SKM-1 treated with dmso at 0.1 percent for 144 hours (cell line): ENCODE results near the gene FAM228B.
"Not testable (repeated sequence)": the region's sequence is repeated elsewhere in the genome, so short reads cannot be mapped to it uniquely, and the experiment has no call there.

ENCODE experiments used
- DNase-seq: peaks from one replicate; lab custom pipeline; 2025; ENCODE audit not compliant: unreplicated experiment; lab: John Stamatoyannopoulos, UW

Gene FAM228B

DNA sequence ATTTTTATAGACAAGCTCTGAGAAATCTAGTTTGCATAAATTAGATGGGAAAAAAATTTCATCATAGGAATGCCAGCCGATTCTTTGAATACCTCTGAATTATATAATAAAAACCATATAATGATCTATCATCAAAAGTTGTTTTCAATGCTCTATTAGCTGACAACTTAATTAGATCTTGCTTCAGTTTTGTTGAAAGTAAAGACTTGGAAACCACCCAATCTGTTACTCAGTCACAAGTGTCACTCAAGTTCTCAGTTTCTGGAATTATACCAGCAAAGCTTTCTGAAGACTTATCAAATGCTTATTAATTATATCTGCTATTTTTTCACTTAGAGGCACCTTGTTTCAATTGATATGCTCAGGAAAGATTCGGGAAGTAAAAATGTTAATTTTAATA is 21.3 kb upstream of the FAM228B start:
- no peak for DNase-seq

DNA sequence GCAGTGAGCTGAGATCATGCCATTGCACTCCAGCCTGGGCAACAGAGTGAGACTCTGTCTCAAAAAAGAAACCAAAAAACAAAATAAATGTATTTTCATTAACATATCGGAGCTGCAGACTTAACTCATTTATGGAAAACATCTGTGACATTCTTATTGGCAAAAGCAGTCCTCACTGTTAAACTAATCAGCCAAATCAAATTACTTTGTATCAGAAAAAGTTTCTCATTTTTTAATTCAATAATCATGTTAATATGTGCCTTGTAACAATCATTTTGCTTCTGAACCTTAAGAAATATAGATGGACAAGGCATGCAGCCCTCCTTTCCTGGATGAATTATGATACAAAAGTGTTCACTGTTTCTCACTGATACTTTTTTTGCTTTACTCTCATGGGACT is 20.6 kb upstream of the FAM228B start:
- no peak for DNase-seq

DNA sequence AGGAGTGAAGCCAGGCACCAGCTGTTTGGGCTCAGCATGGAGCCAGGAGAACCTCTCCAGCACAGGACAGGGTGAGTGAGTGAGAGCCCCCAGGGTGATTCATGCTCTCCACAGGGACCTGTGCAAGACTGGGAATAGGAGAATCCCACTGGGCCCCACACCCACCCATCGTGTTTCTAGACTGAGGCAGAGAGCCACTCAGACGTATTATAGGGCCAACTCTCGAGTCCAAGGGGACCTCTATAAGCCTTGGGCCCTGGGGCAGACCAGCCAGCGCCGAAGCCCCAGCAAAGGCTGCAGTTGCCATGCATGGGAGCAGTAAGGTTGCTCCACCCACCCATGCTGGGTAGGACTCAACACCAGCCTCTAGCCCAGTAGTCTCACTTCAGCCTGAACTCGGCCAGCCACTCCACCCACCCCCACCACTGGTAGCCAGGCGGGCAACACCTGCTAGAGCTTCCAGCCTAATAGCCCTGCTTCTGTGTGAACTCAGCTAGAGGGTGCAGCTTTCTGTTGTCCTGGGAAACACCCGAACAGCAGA is 19.1 kb upstream of the FAM228B start:
- no peak for DNase-seq

DNA sequence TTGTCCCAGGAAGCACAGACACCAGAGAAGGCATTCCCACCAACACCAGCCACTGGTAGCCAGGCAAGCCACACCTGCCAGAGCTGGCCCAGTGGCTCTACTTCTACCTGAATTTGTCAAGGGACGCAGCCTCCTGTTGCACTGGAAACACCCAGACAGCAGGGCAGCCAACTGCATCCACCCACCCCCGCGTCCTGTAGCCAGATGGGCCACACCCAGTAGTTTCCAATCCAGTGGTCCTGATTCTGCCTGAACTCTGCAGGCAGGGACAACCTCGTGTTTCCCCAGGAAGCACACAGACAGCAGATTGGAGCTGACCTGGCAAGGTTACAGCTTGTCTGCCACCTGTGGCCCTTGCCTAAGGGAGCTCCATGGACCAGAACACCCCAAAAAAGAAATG is 18.4 kb upstream of the FAM228B start:
- DNase-seq = no peak

DNA sequence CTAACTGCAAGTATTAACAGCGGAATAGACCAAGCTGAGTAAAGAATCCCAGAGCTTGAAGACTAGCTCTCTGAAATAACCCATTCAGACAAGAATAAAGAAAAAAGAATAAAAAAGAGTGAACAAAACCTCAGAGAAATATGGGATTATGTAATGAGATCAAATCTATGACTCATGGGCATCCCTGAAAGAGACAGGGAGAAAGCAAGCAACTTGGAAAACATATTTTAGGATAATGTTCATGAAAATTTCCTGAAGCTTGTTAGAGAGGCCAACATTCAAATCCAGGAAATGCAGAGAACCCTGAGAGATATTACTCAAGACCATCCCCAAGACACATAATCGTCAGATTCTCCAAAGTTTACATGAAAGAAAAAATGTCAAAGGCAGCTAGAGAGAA is 17.5 kb upstream of the FAM228B start:
- DNase-seq = no peak

DNA sequence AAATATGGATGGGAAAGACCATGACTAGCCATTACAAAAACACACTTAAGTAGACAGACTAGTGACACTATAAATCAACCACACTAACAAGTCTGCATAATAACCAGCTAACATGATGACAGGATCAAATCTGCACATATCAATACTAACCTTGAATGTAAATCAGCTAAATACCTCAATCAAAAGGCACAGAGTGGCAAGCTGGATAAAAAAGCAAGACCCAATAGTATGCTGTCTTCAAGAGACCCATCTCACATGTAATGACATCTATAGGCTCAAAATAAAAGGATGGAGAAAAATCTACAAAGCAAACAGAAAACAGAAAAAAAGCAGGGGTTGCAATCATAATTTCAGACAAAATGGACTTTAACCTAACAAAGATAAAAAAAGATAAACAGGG is 16.5 kb upstream of the FAM228B start:
- DNase-seq = no peak

DNA sequence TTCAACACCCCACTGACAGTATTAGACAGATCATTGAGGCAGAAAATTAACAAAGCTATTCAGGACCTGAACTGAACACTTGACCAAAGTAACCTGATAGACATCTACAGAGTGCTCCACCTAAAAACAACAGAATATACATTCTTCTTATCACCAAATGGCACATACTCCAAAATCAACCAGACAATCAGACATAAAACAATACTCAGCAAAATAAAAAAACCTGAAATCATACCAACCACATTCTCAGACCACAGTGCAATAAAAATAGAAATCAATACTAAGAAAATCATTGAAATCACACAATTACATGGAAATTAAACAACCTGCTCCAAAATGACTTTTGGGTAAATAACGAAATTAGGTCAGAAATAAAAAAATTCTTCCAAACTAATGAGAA is 15.9 kb upstream of the FAM228B start:
- DNase-seq = no peak

DNA sequence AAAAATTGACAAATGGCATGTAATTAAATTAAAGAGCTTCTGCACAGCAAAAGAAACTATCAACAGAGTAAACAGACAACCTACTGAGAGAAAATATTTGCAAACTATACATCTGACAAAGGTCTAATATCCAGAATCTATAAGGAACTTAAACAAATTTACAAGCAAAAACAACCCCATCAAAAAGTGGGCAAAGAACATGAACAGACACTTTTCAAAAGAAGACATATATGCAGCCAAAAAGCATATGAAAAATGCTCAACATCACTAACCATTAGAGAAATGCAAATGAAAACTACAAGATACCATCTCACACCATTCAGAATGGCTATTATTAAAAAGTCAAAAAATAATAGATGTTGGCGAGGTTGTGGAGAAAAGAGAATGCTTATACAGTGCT is 13.8 kb upstream of the FAM228B start:
- not testable (repeated sequence) for DNase-seq

DNA sequence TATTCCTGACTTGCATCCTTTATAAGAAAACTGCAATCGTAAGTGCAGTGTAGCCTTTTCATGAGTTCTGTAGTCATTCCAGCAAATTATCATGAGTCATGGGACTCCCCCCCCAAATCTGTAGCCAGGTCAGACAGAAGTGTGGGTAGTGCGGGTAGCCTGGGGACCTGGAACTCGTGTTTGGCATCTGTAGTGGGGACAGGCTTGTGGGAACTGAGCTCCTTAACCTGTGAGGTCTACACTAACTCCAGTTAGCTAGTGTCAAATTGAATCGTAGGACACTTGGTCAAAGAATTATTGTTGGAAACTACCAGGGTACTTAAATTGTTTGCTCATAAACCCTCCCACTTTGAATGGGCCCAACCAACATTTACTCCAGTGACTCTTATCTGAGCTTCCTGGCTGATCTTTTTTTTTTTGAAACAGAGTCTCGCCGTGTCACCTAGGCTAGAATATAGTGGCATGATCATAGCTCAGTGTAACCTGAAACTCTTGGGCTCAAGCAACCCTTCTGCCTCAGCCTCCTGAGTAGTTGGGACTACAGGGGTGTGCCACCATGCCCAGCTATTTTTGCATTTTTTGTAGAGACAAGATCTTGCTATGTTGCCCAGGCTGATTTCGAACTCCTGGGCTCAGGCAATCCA is 12.5 kb upstream of the FAM228B start:
- no peak for DNase-seq

DNA sequence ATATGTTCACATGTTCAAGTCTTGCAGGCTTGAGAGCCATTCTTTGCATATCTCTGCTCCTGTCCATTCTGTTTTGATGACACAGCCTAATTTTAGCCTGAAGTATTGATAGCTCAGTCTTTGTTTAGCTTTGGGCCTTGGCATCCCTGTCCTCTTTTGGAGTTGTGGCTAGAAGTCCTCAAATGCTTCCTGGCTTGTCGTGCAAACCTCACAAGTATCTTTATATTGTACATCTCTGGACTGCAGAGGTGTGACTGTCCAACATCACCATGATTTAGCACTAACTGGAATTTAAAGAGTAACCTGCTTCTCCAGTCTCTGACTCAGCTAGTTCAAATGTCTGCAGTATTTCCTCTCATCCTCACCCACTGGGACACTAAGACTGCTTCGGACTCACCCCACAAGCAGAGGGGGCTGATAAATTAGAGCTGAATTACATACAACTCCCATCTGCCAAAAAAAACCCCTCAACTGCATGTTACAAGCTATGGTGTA is 11.8 kb upstream of the FAM228B start:
- no peak for DNase-seq

DNA sequence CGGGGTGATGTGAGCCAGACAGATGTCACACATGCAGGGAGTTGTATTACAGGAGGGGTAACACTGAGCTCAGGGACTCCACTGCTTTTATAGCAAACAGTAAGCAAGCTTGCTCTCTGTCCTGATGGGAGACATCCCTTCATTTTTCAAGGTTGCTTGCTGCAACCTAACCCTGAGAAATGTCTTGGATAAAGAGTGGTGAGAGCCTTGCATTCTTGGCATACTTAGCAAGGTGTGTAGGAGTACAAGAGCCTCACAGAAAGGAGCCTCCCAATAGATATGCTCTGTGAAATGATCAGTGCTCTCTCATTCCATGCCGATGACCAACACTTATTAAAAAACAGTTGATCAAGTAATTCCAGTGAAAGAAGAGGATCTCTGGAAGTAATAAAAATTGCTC is 8.2 kb upstream of the FAM228B start:
- no peak for DNase-seq

DNA sequence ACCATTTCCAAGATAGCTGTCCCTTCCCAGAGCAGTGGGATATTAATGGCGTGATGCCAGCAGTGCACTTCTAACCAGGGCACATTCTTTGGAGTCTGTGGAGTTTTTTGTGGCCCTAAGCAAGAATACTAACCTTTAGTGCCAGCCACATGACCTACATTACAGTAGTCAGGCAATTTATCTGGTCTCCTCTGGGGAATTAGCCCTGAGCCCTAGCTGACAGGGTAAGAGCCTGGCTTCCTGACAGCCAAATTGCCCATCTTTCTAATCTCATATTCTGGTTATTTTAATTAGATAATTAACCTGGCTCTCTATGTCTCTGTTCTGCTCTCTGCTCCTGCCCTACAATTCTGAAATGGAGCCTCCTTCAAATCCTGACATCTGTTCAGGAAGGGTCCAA is 5.4 kb upstream of the FAM228B start:
- no peak for DNase-seq

DNA sequence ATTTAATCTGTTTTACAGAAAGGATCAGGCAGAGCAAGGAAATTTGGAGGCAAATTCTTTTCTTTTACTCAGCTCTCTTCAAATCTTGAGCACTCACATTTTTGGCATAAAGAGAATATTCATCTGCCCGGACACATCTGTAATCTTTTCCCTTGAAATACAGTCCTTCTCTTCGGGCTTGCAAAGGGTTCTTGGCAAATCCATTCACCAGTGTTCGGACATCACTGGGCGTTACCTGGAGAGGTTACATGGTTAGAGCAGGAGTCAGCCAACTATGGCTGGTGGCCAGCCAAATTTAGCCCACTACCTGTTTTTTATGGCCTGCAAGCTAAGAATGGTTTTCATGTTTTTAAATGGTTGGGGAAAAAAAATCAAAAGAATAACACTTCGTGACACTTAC is 2.2 kb upstream of the FAM228B start:
- DNase-seq = no peak

DNA sequence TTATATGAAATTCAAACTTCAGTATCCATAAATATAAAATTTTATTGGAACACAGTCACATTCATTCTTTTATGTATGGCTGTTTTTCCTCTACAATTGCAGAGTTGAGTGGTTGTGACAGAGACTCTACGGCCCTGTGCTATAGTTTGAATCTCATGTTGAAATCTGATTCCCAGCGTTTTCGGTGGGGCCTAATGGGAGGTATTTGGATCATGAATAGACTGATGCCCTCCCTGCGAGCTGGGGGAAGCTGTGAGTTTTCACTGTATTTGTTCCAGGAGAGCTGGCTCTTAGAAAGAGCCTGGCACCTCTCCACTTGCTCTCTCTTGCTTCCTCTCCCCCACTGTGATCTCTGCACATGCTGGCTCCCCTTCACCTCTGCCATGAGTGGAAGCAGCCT is 1.8 kb upstream of the FAM228B start:
- no peak for DNase-seq

DNA sequence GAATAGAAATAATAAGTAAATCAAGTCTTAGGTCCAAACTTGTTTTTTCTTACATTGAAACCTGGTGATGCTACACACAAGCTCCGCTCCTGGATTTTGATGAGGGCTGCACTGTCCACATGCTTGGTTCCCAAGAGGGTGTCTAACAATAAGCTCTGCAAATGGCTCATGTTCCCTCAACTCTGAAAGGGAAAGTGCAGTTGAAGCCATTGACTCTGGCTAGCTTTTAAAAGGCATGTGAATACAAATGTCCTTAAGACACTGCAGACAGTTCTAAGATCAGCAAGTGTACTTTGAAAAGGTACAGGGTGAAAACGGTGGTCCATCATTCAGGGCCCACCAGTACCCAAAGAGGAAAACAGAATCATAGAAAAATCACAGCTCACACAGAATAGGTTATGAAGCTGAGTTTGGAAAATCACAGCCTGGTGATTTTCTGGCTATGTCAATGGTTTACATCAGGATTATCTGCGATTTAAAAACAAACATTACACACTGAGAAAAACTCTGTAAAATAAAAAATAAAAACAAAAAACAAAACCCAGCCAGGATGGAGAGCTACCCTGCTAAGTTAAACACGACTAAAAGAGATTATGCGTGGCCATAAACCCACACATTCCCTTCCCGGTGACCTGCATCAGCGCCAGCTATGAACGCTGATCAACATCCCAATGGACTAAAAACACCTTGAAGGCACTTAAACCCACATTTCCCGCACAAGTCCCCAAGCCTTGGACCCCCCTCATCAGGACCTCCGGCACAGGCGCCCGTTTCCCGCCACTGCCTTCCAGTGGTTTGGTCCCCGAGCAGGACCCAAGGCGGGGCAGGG is 689 bp upstream of the FAM228B start:
- DNase-seq = no peak

DNA sequence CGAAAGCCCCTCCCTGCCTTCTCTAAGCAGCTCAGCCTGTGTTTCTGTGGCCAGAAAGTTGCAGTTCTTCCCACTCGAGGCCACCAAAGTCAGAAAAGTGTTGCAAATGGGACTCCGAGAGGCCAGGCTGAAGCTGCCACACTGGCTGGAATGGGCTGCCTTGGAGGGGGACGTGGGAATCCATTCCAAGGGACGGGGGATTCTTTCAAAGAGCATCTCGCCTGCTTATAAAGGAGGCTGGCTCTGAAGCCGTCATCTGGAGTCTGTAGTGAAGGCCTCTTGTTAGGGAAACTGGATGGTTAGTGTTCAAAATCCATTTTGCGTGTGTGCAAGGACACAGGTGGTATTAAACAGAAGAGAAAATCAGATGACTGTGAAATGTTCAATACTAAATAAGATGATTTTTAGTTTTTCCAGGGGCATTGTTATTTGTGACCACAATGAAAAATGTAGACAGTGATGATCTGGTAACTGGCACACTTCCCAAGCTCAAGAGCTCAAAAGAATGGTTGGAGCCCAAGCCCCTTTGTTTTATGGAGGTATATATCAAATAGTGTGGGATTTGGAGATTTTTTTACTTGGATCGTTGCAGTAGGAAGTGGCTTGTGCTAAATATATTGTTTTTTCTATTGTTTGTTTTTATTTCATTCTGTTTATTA is 782 bp downstream of the FAM228B start:
- no peak for DNase-seq

DNA sequence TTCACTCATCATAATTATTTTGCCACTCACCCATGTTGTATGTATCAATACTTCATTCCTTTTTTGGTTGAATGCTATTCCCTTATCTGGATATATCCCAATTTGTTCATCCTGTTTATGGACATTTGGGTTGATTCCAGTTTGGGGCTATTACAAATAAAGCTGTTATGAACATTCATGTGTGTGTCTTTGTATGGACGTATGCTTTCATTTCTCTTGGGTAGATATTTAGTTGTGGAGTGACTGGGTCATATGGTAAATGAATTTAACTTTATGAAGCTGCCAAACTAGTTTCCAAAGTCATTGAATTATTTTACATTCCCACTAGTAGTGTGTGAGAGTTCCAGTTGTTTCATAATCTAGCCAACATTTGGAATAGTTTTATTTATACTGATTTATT is 2.7 kb downstream of the FAM228B start:
- DNase-seq = no peak

DNA sequence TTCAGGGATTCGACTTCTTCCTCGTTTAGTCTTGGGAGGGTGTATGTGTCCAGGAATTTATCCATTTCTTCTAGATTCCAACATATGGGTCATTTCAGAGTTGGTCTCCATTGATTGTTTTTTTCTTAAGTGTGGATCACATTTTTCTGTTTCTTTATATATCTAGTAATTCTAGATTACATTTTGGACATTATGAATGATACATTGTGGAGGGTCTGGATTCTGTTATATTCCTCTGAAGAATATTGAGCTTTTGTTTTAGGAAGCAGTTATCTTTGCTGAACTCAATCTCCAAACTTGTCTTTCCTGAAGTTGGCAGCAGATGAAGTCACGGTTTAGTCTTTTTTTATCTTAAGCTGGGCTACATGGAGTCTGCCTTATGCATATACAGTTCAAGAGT is 9.3 kb downstream of the FAM228B start:
- no peak for DNase-seq

DNA sequence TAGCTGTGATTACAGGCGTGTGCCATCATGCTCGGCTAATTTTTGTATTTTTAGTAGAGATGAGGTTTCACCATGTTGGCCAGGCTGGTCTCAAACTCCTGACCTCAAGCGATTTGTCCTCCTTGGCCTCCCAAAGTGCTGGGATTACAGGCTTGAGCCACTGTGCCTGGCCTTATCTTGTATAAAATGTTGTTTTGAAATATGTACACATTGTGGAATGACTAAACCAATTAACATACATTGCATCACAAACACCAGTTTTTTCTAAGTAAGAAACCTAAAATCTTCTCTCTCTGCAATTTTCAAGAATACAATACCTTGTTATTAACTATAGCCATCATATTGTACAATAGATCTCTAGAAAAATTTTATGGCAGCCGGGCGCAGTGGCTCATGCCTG is 17.0 kb downstream of the FAM228B start:
- DNase-seq = not testable (repeated sequence)

DNA sequence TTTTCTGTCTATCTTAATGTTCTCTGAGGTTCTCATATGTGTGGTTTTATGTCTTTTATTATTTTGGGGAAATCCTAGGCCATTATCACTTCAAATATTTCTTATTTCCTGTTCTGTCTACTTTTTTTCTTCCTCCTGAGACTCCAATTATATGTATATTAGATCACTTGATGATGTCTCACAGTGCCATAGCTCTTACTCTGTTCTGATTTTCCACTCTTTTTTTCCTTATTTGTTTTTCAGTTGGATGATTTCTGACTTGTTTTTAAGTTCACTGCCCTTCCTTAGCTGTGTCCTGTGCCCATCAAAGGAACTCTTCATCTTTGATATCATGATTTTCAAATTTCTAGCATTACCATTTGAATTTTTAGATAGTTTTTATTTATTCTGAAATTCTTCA is 24.1 kb downstream of the FAM228B start:
- DNase-seq = no peak

DNA sequence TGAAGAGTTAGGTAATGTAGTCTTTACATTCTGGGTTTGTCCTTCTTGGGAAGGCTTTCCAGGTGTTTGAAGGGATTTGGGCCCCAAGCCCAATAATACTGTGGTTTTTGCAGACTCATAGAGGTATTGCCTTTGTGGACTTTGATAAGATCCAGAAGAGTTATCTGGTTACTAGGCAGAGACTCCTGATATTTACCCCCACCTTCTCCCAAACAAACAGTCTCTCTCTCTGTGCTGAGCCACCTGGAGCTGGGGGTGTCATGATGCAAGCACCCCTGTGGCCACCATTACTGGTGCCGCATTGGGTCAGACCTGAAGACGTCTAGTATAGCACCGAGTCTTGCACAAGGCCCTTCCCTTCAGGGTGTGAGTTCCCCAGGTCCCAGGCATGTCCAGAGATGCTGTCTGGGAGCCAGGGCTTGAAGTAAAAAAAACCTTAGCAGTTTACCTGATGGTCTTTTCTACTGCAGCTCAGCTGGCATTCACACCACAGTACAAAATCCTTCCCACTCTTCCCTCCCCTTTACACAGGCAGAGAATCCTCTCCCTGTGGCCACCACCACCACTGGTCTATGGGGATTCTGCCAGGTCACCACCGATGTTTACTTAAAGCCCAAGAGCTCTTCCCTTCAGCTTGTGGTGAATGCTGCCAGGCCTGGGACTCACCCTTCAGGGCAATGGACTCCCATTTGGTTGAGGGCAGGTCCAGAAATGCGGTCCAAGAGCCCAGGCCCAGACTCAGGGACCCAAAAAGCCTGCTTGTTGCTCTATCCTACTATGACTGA is 29.3 kb downstream of the FAM228B start:
- DNase-seq = no peak
